Thymus (tissue), 11 donors: Measurements from ENCODE around the gene SIRT7. TPM values are rescaled to one million over a fixed set of nuclear protein-coding genes. Genes with fewer than 3 reads are reported as not detected.
"Not testable (repeated sequence)": the region's sequence is repeated elsewhere in the genome, so short reads cannot be mapped to it uniquely, and the experiment has no call there.

Experiments
- DNase-seq, 9 donors: peaks; one replicate each; pipeline ENCODE4 v3.0.0-alpha.2; 2013; ENCODE audit warnings: low spot score in 9 of 9, low read depth in 6 of 9, missing footprints in 1 of 9
- H3K27ac ChIP-seq, 2 donors: one replicate each; pipeline ENCODE4 v1.5.1; 2013; ENCODE audit warnings: control low read depth in 1 of 2, low read depth in 1 of 2, low read length in 1 of 2, mild to moderate bottlenecking in 1 of 2, moderate library complexity in 1 of 2
- H3K27me3 ChIP-seq, 2 donors: one replicate each; pipeline ENCODE4 v1.5.1; 2013; ENCODE audit warnings: low read length in 1 of 2; ENCODE audit not compliant: control insufficient read depth in 2 of 2, insufficient read depth in 1 of 2
- H3K36me3 ChIP-seq, 2 donors: one replicate each; pipeline ENCODE4 v1.5.1; 2013; ENCODE audit warnings: low read length in 1 of 2, mild to moderate bottlenecking in 1 of 2, moderate library complexity in 1 of 2; ENCODE audit not compliant: control insufficient read depth in 2 of 2, insufficient read depth in 2 of 2
- H3K4me1 ChIP-seq, 2 donors: one replicate each; pipeline ENCODE4 v1.5.1; 2013; ENCODE audit warnings: low read length in 2 of 2; ENCODE audit not compliant: control insufficient read depth in 2 of 2, insufficient read depth in 2 of 2
- H3K4me3 ChIP-seq, 2 donors: one replicate each; pipeline ENCODE4 v1.5.1; 2013; ENCODE audit warnings: low read length in 2 of 2, control low read depth in 1 of 2, mild to moderate bottlenecking in 1 of 2
- H3K9me3 ChIP-seq, 2 donors: one replicate each; pipeline ENCODE4 v1.5.1; 2013; ENCODE audit warnings: low read length in 1 of 2, mild to moderate bottlenecking in 1 of 2; ENCODE audit not compliant: control insufficient read depth in 2 of 2, insufficient read depth in 1 of 2
- WGBS: extraction: QIAGEN DNeasy Blood & Tissue Kit; methylation state at CpG from one replicate; pipeline ENCODE4 v1.1.7; 2013; 5-methylcytosine and 5-hydroxymethylcytosine counted together
- polyA plus RNA-seq: library from polyadenylated mRNA; stranded (reverse); fragments of 200-250 nt; gene quantifications from one replicate; pipeline ENCODE4 v1.2.3, GENCODE V29; 2013
- total RNA-seq: library from RNA; stranded (reverse); fragments of 120-200 nt; gene quantifications from one replicate; pipeline ENCODE4 v1.2.4, GENCODE V29; 2013
- donor health status: healthy.

SIRT7 gene
- total and polyA plus RNA-seq, 2 donors = 16.1 to 47.7 TPM

DNA sequence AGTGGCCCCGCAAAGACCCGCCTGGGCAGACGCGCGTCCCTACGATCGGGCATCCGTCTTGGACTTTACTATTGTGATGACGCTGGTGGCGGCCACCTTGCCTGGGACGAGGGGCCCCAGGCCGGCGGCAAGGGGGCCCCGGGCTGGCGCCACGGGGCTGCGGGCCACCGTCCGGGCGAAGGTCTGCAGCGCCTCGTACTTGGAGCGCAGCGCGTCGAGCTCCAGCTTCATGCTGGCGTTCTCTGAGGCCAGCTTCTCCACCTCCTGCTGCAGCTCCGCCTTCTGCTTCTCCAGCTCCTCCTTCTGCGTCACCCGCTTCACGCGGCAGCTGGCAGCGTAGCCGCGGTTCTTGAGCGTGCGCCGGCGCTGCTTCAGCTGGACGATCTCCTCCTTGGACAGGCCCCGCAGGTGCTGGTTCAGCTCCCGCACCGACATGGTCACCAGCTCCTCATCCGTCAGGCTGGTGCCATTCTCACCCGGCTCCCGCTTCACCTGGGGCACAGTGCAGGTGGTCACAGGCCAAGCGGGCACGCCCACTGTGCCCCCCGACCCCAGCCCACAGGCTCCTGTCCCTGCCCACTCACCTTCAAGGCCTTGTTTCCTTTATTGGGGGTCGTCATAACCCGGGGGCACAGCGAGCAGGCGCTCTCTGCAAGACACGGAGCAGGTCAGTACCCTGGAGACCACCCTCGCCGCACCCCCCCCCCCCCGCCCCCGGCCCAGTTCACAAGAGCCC is 4.8 kb upstream of the SIRT7 start:
- DNase-seq = no peak
- Histone ChIP-seq H3K27me3 (peaks cover under 1 to 9% of the 10 kb centered on the region in 2 donors), H3K4me1 (peaks cover 30 to 40% of the 10 kb centered on the region in 2 donors), H3K36me3 (peaks cover 19 to 24% of the 10 kb centered on the region in 2 donors), H3K4me3 (no peak overlapping the region), H3K9me3 (peaks cover 0 to 5% of the 10 kb centered on the region in 2 donors), H3K27ac (no peak overlapping the region)
- WGBS = 90% methylated on average over 58 of the region's 58 CpGs

DNA sequence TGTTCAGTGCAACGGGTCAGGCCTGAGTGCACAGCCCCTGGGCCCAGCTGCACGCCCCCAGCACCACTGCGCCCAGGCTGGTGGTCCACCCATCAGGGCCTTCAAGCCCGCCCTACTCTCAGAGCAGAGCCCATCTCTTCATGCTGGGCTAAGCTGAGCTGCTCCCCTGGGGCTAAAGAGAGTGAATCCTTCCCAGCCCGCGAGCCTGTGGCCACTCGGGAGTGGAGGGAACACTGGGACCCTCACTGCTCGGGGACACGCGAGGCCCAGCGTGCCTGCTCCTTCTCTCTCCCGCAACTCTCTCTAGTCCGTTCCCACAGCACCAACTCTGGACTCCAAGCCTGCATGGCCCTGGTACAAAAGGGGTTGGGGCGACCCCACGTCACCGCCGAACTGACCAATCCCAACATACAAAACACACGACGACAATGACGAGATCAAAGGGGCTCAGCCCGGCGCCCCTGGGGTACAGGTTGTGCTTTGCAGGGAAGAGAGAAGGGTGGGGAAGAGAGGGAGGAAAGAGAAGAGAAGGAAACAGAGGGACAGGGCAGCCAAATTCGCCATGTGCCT is 4.1 kb upstream of the SIRT7 start:
- peaks cover 19 to 24% of the 10 kb centered on the region in 2 donors for H3K36me3 ChIP-seq
- WGBS = 98% methylated on average over 23 of the region's 23 CpGs
- no peak overlapping the region for H3K4me3 ChIP-seq
- peaks cover 34 to 44% of the 10 kb centered on the region in 2 donors for H3K4me1 ChIP-seq
- H3K27me3 ChIP-seq = peaks cover 0 to 8% of the 10 kb centered on the region in 2 donors
- no peak overlapping the region for H3K27ac ChIP-seq
- DNase-seq = no peak
- peaks cover 0 to 5% of the 10 kb centered on the region in 2 donors for H3K9me3 ChIP-seq

- peaks cover 19 to 24% of the 10 kb centered on the region in 2 donors for H3K36me3 ChIP-seq
- no peak for DNase-seq
- WGBS = 98% methylated on average over 3 of the region's 3 CpGs
- H3K9me3 ChIP-seq = peaks cover 0 to 2% of the 10 kb centered on the region in 2 donors
- peaks cover 0 to 8% of the 10 kb centered on the region in 2 donors for H3K27me3 ChIP-seq
- no peak overlapping the region for H3K27ac ChIP-seq
- peaks cover 37 to 46% of the 10 kb centered on the region in 2 donors for H3K4me1 ChIP-seq
- H3K4me3 ChIP-seq = no peak overlapping the region
Measured at GRCh38 chr17:81921537-81921862, 3.5 kb upstream of the SIRT7 start.

- 98% methylated on average over 33 of the region's 33 CpGs for WGBS
- H3K27me3 ChIP-seq = peaks cover 0 to 8% of the 10 kb centered on the region in 2 donors
- peaks cover 32 to 40% of the 10 kb centered on the region in 2 donors for H3K4me1 ChIP-seq
- peaks cover 22 to 25% of the 10 kb centered on the region in 2 donors for H3K36me3 ChIP-seq
- no peaks in the 10 kb centered on the region for H3K9me3 ChIP-seq
- no peak overlapping the region for H3K27ac ChIP-seq
- no peak for DNase-seq
- H3K4me3 ChIP-seq = no peak overlapping the region
Measured at GRCh38 chr17:81920612-81921536, 2.9 kb upstream of the SIRT7 start.

GRCh38 chr17:81918832-81919545 is 1.0 kb upstream of the SIRT7 start:
- DNase-seq = no peak
- Histone ChIP-seq H3K27me3 (peaks cover 0 to 6% of the 10 kb centered on the region in 2 donors), H3K9me3 (no peaks in the 10 kb centered on the region), H3K4me1 (peaks cover 19 to 24% of the 10 kb centered on the region in 2 donors), H3K36me3 (peaks cover 40 to 44% of the 10 kb centered on the region in 2 donors), H3K27ac (no peak overlapping the region), H3K4me3 (no peak overlapping the region)
- 84% methylated on average over 15 of the region's 15 CpGs for WGBS

DNA sequence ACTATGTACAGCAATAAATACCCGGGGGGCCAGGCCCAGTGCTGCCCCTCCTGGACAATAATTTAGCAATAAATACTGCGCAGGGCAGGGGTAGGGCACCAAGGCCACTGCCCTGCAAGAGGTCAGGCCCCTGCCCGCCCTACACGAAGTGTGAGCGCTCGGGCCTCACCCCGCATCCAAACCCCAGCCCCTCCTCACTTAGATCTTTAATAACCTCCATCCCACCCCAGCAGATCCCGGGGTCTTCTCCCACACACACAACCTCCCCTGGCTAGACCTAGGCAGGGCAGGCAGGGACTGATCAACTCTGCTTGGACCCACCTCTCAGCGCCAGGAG is 325 bp upstream of the SIRT7 start:
- not testable (repeated sequence) for H3K27me3 ChIP-seq, H3K9me3 ChIP-seq, DNase-seq
- 58% methylated on average over 9 of the region's 9 CpGs for WGBS
- Histone ChIP-seq H3K27ac (peak overlapping the region; percentile 55 to 75), H3K4me3 (peak overlapping the region; percentile 59 to 89), H3K4me1 (peaks cover 12 to 17% of the 10 kb centered on the region in 2 donors), H3K36me3 (peaks cover 47 to 51% of the 10 kb centered on the region in 2 donors)

DNA sequence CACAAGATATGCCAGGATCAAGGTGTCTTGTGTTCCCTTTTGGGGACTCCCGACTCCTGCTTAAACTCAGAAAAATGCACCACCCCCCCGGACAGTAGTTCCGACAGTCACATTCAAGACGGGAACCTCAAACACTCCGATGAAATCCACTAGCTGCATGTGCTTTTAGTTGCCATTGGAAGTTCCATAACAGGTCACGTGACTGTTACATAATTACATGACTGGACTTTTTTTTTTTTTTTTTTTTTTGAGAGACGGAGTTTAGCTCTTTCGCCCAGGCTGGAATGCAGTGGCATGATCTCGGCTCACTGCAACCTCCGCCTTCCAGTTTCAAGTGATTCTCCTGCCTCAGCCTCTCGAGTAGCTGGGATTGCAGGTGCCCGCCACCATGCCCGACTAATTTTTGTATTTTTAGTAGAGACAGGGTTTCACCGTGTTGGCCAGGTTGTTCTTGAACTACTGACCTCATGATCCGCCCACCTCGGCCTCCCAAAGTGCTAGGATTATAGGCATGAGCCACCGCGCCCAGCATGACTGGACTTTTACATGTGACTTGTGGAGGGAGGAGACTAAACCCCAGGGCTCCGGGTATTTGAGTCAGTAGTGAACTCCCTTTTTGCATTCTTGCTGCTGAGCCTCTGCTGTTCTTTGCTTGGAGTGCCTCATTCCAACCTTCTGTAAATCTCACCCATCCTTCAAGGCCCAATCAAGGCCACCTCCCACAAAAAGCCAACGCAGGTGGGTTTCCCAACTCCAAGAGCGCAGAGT is 1.6 kb downstream of the SIRT7 start:
- H3K4me1 ChIP-seq = peaks cover 15 to 20% of the 10 kb centered on the region in 2 donors
- H3K27me3 ChIP-seq = no peaks in the 10 kb centered on the region
- peaks cover 0 to 4% of the 10 kb centered on the region in 2 donors for H3K9me3 ChIP-seq
- peak overlapping the region in 1 of 2 donors; percentile 89 for H3K4me3 ChIP-seq
- DNase-seq = no peak
- H3K36me3 ChIP-seq = peaks cover 48 to 53% of the 10 kb centered on the region in 2 donors
- H3K27ac ChIP-seq = no peak overlapping the region
- 91% methylated on average over 21 of the region's 21 CpGs for WGBS

DNA sequence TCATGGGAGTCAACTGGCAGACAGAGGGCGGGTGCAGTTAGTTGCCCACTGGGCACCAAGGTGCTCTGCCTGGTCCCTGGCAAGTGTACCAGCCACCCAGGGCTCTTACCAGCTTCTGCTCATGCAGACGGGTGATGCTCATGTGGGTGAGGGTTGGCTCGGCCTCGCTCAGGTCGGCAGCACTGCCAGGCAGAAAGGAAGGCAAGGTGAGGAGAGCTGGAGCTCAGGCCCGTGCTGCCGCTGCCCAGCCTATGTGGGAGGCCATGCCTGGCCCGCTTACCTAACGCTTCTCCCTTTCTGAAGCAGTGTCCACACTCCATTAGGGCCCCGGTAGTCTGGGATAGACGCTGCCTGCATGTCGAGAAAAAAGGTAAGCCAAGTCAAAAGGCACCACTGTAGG is 2.6 kb downstream of the SIRT7 start:
- peaks cover 19 to 26% of the 10 kb centered on the region in 2 donors for H3K4me1 ChIP-seq
- H3K27me3 ChIP-seq = peaks cover 0 to 5% of the 10 kb centered on the region in 2 donors
- H3K4me3 ChIP-seq = no peak overlapping the region
- peaks cover 0 to 4% of the 10 kb centered on the region in 2 donors for H3K9me3 ChIP-seq
- DNase-seq = no peak
- WGBS = 97% methylated on average over 12 of the region's 12 CpGs
- no peak overlapping the region for H3K27ac ChIP-seq
- peaks cover 40 to 53% of the 10 kb centered on the region in 2 donors for H3K36me3 ChIP-seq
